Left renal pelvis (tissue), 4 donors: ENCODE data around the gene PHF14. TPM values are rescaled to one million over a fixed set of nuclear protein-coding genes. Genes with fewer than 3 reads are reported as not detected.

Experiments
- DNase-seq, 4 donors: peaks; one replicate each; pipeline ENCODE4 v3.0.0-alpha.2; 2013; ENCODE audit warnings: low read depth in 4 of 4, low spot score in 3 of 4
- polyA plus RNA-seq, 4 donors: library from polyadenylated mRNA; unstranded; fragments of 120-200 nt; gene quantifications; one replicate each; pipeline ENCODE4 v1.2.1, GENCODE V29; 2013; ENCODE audit not compliant: insufficient read length in 4 of 4

The PHF14 gene
- polyA plus RNA-seq, 4 donors, result 64.3 to 78.6 (median 75.3) TPM

DNA sequence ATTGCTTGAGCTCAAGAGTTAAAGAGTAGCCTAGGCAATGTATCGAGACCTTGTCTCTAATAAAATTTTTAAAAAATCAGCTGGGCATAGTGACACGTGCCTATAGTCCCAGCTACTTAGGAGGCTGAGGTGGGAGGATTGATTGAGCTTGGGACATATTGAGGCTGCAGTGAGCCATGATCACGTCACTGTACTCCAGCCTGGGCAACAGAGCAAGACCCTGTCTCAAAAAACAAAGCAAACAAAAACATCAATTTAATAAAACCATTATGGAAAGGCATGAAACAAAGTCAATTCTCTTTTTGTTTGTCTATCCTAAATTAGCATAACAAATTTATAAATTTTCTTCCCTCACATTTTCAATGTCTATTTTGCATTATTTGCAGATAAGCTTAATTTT is 108.4 kb downstream of the PHF14 start:
- no peak for DNase-seq

DNA sequence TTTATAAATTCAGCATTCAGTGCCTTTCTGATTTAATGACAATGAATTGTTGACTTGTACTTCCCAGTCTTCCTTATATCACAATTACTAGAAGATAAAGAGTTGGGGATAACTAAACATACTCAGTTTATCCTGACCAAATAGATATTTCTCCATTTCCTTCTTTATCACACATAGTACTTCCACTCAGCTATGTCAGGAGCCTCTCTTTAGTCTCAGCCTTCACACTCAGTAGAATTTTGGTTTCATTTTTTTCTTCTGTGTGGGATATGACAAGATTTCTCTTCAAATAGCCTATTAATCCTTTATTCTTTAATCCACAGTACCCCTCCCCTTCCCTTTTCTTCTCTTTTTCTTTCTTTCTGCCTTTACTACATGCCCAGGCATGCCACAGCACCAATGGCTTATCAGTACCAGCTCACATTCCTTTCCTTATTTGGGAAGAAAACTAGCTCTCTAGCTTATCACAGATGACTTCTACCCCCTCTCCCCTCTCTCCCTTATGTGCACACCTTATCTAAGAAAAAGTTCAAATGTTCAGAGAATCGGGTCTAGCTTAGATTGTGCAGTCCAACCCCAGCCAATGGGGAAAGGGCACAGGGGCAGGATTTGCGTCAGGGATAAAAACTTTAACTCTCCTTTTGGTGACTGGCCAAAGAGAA is 109.0 kb downstream of the PHF14 start:
- DNase-seq, result no peak

DNA sequence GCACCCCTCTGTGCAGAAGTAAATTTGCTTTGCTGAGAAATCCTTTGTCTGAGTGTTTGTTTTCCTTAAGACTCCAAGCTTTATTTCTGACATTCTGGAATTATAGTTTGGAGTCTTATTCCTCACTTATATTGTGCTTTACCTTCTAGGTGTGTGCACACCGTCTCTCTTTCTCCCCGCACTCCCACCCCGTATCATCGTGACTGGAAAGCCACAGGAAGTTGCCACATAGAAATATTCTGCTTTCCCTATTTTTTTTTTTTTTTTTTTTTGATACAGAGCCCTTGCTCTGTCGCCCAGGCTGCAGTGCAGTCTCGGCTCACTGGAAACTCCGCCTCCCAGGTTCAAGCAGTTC is 109.5 kb downstream of the PHF14 start:
- no peak for DNase-seq

DNA sequence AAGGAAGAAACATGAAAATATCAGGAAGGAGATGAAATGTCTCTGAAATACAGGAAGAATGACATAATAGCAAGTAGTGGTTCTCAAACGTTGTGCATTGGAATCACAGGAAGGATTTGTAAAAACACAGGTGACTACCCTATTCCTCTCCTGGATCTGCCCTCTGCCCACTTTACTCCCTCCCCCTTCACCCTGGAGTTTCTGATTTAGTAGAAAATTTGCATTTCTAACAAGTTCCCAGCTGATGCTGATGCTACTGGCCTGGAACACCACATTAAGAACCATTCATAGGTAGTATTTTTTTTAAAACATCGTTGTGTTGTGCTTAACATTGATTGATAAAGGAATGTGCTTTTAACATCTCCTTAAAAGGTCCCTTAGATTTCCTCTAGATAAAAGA is 130.9 kb downstream of the PHF14 start:
- DNase-seq, result no peak

DNA sequence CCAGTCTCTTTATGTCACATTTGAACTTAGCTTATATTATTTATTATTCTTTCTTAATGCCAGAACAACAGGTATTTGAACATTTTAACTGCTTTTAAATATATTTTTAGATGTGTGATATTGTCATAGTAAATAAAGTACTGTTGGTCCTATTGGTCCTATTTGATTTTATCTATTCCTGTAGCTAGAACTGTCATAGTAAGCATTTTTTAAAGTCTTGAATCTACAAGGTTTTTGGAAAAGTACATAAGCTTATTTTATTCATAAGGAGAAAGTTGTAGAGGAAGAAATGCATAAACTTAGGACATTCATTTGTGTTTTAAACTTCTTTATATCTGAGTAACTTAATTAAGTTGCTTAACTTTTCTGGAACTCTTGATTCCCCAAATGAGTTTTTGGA is 136.0 kb downstream of the PHF14 start:
- no peak for DNase-seq

DNA sequence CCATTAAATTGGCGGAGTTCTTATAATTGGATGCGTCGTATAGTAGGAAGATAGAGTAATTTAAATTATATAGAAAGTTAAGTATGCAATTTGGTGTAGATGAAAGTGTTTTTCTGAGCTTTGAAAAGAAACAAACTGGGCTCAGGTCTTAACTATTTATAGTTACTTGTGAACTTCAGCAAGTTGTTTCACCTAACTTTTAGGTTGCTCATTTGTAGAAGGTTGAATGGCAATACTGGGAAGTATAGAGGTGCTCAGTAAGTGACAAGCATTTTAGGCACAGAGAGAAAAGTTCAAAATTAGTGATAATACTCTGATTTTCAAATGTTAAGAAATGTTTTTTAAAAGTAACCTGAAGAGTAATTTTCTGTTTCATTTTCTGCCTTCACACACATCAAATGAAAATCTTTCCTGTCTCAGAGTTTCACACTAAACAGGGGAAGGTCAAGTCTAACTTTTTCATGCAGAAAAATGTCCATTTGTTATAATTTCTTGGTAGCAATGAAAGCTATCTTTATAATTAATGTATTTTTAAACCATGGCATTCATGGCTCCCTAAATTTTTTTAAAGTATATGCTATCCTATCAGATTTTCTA is 146.5 kb downstream of the PHF14 start:
- no peak for DNase-seq

DNA sequence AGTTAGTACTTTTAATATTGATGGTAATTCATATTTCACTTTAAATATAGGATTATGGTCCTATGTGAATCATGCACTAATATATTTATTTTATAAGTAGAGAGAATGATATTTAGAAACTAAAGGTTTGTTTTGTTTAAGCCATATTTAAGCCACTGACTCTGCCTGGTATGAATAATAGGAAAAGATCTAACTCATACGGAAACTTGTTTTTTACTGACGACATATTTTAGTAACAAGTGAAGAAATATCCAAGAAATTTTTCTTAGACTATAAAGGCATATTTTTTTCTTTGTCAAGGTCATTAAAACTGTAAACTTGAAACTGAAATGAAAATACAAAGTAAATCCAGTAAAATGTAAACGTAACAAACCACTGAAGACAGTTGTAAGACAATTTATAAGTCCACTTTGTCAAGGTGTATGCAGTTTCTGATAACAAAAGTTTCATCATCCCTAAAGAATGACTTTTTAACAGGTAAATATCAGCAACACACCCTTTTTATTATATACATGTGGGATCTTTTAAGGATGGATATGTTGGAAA is 147.1 kb downstream of the PHF14 start:
- no peak for DNase-seq

DNA sequence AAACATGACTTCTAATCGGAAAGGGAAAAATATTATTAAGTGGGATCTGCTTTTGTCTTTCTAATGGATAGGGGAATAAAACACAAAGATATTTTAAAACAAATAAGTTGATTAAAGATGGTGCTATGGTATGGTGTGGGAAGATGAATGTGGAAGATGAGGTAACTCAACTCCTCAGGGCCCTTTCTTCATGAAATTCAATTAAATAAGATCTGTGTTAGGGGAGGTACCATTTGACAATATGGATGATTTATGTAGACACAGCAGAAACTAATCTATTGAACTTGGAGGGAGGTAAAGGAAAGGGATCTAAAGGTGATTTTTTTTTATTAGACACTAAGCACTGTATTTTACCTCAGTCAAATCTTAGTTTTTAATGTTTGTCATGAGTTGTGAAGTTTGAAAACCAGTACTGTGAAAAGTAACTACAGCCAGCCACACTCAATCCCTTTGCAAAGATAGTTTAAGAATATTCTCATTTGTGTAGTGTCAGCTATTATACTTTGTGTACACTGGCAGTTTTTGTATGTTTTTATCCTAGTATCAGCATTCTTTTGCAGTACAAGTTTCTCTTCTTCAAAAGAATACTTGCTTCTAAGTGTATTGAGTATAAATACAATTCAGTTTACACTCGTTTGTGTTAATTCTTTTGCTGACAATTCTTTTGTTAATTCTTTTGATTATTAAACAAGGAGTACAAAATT is 151.3 kb downstream of the PHF14 start:
- DNase-seq, result no peak

DNA sequence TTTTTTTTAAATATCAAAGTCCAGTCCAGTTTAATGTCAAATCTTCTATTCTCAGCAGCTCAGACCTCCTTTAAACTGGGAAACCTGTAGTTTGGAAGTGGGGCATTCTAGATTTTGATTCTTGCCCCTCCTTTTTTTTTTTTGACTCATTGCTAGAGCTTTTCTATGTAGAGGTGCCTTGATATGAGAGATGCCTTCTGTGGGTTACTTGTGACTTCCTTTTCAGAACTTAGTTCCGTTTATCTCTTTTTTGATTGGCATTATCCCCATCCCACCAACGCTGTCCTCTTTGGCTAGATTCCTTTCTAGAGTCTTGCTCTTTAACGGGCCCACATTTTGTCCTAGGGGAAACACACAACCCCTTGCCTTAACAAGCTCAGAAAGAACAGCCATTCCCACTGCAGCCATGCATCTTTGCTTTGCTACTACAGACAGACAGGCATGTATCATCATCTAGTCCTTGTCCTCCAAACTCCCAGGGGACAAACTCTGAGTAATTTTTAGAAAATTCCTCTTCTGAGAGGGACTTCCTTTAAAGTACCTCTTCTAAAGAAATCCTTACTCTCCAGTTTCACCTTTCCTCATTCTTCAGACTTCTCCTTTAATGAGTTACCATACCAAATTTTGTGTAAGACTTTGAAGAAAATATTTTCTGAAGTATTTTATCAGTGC is 153.6 kb downstream of the PHF14 start:
- no peak for DNase-seq

DNA sequence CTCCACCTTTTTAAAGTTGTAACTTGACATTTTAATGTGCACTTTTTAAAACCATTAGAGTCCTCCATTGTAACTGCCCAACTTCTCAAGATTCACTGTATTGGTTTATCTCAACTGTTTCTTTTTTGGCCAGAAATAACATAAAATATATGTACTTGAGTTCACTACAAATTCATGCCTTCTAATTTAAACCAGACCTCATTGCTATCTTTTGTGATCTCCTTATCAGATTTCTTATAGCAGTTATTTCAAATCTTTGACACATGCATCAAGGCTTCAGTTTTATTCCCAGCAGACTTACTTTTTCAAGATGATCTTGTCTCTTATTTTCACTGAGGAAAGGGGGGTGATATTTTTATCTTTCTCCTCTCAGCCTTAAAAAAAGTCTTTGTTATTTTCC is 154.3 kb downstream of the PHF14 start:
- no peak for DNase-seq

DNA sequence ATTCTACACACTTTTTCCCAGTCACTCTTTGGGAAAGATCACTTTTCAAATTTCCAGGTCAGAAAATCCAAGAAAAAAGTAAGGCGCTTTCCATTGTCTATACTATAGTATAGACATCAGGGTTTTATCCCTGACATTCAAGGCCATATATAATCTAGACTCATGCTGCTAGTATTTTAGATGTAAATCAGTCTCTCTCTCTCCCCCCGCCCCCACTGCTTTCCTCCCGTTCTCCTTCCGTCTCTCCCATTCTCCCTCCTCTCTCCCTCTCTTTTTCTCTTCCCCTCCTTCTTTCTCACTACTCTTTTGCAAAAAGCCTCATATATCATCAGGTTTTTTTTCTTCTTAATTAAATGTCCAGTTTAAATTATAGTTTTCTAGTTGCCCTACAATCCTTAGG is 154.8 kb downstream of the PHF14 start:
- no peak for DNase-seq

DNA sequence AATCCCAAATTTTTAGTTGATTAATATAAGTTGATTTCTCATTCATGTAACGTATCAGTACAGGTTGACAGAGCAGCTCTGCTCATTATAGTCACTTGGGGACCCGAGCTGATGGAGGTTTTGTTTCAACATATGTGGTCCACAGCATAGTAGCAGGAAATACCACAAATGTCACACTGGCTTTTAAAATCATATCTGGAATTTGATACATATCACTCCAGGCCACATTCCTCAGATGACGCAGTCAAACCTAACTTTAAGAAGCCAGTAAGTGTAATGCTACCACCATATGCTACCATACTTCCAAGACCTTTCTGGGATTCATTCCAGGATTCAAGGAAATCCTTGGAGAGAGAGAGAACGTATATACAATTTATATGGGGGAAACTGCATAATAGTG is 156.3 kb downstream of the PHF14 start:
- no peak for DNase-seq

DNA sequence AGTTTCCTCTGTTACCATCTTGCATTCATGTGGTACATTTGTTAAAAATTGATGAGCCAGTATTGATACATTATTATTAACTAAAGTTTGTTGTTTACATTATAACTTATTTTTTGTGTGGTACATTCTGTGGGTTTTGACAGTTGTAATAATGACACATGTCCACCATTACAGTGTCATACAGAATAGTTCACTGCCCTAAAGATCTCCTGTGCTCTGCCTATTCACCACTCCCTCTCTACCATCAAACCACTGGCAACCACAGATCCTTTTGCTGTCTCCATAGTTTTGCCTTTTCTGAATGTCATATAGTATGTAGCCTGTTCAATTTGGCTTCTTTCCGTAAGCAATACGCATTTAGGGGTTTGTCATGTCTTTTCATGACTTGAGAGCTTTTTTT is 156.9 kb downstream of the PHF14 start:
- no peak for DNase-seq

DNA sequence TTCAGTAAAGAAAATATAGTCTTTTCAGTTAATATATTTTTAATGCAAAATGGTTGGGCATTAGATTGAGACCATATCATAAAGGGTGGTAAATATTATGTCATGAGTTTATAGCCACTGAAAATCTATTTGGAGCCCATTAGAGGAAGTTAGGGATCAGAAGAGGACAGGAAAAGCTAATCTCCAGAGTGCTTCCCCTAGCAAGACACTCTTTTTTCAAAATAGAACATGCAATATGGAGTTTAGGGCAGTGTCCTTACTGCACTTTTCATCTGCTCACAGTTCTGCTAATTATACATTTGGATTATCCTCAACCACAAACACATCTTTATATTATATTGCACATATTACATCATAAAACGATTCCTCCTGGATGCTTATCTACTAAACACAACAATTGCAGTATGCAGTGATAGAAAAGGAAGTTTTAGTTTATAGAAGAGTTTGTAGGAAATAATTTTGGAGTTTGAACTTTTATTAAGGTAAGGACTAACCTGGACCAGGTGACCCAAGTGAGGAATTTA is 159.8 kb downstream of the PHF14 start:
- DNase-seq, result no peak

DNA sequence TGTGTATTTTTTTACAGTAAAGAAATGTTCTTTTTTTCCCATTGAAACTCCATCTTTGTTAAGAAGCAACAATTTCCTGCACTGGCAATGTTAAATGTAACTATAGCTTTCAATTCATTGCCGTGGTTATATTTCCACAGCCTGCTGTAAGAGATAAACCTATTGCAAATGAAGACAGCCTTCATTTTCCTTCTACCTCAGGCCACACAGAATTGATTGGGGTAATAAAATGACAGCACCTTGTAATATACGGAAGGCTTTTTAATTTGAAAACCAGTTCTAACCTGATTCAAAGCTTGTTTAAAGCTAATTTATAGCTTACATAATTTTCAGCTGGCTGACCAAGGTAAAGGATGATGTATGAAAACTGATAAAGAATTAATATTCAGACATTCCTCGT is 161.9 kb downstream of the PHF14 start:
- DNase-seq, result no peak

DNA sequence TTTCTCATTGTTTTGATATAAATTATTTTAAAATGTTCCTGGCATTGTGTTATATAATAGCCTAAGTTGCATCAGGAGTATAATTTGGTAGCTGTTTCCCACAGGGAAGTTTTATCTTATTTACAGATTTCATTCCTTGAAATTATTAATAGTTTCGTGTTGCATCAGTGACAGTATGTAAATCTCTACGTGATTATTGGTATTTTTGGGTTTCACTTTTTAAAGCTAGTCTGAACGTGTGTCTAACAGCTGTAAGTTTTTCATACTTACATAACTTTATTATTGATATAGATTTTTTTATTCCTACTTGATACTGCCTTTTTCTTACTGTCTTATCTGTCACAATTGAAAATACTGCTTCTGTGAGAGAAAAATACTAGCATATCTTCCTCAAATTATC is 167.9 kb downstream of the PHF14 start:
- no peak for DNase-seq

DNA sequence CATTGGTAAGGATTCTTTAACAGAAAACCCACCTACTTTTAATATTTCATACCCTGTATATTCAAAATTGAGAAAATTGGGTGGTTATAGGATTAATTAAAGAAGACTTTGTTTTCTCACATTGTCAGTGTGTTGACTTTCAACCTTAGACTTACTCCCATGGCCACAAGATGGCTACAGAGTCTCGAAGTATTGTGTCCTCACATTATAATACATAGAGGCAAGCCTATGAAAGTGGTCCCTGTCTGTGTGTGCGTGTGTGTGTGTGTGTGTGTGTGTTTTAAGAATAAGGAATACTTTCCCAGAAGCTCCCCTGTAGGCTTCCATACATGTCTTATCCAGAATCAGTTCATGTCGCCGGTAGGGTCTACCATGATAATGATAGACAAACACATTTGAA is 180.0 kb downstream of the PHF14 start:
- DNase-seq, result no peak

DNA sequence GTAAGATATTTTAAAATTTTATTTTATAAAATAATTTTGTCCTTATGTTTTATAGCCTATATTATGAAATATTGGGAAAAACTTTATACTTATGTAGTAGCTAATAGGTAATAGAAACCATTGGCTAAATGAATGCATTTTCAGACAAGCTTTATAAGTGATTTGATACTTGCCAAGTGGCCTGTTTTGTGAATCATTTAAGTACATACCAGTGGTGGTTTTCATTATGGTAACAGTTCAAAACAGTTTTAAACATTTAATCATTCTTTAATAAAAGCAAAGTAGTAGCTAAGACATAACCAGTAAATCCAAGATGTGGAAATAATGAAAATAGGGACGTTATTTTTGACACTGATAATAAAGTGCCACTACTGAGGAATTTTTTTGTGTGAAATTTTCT is 182.2 kb downstream of the PHF14 start:
- DNase-seq, result no peak

DNA sequence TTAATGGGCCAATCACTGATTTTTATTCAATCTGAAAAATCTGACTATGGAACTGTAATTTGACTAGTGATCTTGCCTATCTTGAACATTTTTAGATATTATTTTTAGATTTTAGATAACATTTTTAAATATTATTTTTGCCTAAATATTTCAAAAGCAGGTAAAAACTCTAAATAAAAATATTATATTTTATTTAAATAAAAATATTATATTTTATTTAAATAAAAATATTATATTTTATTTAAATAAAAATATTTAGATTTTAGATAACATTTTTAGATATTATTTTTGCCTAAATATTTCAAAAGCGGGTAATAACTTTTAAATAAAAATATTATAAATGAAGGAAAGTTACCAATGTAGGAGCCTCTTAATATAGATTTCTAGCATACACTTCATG is 187.8 kb downstream of the PHF14 start:
- no peak for DNase-seq

DNA sequence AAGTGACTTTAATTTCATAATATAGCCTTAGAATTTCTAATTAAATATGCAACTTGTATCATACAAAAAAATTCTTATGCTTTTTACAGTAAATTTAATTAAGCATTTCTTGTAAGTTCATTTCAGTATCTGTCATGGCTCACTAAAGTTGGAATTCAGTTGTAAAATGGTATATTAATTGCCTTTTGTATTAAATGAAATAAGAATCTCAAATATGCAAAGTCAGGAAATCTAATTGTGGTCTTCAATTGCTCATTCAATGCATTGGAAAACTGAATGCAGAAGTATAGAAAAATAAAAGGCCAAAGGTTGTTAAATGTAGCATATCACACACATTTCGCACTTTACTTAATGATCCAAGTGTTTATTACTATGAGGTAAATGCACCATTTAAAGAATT is 189.5 kb downstream of the PHF14 start:
- DNase-seq, result no peak

DNA sequence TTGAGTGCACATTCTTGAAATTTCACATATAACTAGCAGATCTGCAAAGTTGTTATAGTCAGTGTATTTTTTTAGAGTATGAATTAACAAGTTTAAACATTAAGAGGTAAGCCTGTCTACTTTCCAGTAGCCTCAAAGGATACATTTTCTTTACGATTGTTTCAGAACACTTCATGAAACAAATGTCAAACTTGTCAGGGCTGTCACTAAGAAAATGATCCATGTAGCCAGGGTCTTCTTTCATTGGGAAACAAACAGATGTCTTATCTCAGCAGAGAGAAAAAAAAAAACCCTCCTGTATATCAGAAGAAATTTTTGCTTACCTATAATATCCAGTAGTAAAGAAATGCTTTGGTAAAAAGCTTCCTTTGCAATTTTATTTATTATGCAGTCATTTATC is 192.4 kb downstream of the PHF14 start:
- no peak for DNase-seq
